ENCODE measurements around the gene LPP.

- no peak for TF ChIP-seq POLR2AphosphoS5 (IDR thresholded peaks at IDR 0.05; ENCODE audit: low read depth, low read length)
- TF ChIP-seq POLR2A (IDR thresholded peaks at IDR 0.05; ENCODE audit: low read depth, low read length), result no peak
Measured at GRCh38 chr3:188801393-188801792, 647.4 kb downstream of the LPP start.

Measured in GM12891 (cell line).